Measurements from ENCODE around the gene KAT6B. TPM values are rescaled to one million over a fixed set of nuclear protein-coding genes. Genes with fewer than 3 reads are reported as not detected.

KAT6B gene
- total RNA-seq, 8 experiments from 2014 or later, result 13.2 to 52.3 (median 20.8) TPM

GRCh38 chr10:74922921-74923320 is 96.5 kb downstream of the KAT6B start:
- in situ Hi-C loops (cut with MboI; ENCODE audit: low pct_unique_long_range_greater_than_20kb in 2 of 9, low sequenced_read_pairs in 9 of 9, unreplicated experiment in 9 of 9), result no loop called here
- H3K27ac ChIP-seq, result no peak overlapping the region
- no peak overlapping the region for H3K4me3 ChIP-seq
- ATAC-seq (replicated peaks in 6 of 8), result peak in 1 of 8 experiments; percentile 6
- peaks cover 40 to 59% of the 10 kb centered on the region in 2 donors for H3K4me1 ChIP-seq (replicated peaks in 1 of 2)
- 67 to 100% (median 80%) methylated on average over 1 of the region's 1 CpG; no CpG with 5 or more reads in 1 of the 10 experiments for WGBS, 10 experiments

- WGBS, 10 experiments, result 25 to 69% (median 37%) methylated on average over 1 to 4 of the region's 4 CpGs; no CpG with 5 or more reads in 4 of the 10 experiments
- in situ Hi-C loops (cut with MboI; ENCODE audit: low pct_unique_long_range_greater_than_20kb in 2 of 9, low sequenced_read_pairs in 9 of 9, unreplicated experiment in 9 of 9), result no loop called here
- Histone ChIP-seq H3K27ac (peak overlapping the region in 1 of 2 donors; percentile 51), H3K4me1 (replicated peaks in 1 of 2) (peaks cover 40 to 59% of the 10 kb centered on the region in 2 donors), H3K4me3 (no peak overlapping the region)
- ATAC-seq (replicated peaks in 6 of 8), result peak in 5 of 8 experiments; percentile 39 to 85 (median 74)
Observed at GRCh38 chr10:74923556-74923955, 97.2 kb downstream of the KAT6B start.

- 0 to 65% (median 39%) methylated on average over 3 to 5 of the region's 5 CpGs for WGBS, 10 experiments
- ATAC-seq (replicated peaks in 6 of 8), result peak; percentile 49 to 93 (median 78)
- in situ Hi-C loops (cut with MboI; ENCODE audit: low pct_unique_long_range_greater_than_20kb in 2 of 9, low sequenced_read_pairs in 9 of 9, unreplicated experiment in 9 of 9), result no loop called here
- H3K27ac ChIP-seq, result no peak overlapping the region
- H3K4me1 ChIP-seq (replicated peaks in 1 of 2), result peaks cover 43 to 66% of the 10 kb centered on the region in 2 donors
- no peak overlapping the region for H3K4me3 ChIP-seq
Observed at GRCh38 chr10:74924251-74924963, 98.0 kb downstream of the KAT6B start.

- 20 to 50% methylated on average over 1 of the region's 1 CpG; no CpG with 5 or more reads in 8 of the 10 experiments for WGBS, 10 experiments
- in situ Hi-C loops (cut with MboI; ENCODE audit: low pct_unique_long_range_greater_than_20kb in 2 of 9, low sequenced_read_pairs in 9 of 9, unreplicated experiment in 9 of 9), result no loop called here
- ATAC-seq (replicated peaks in 6 of 8), result no peak
- Histone ChIP-seq H3K27ac (no peak overlapping the region), H3K4me3 (no peak overlapping the region), H3K4me1 (replicated peaks in 1 of 2) (peaks cover 43 to 74% of the 10 kb centered on the region in 2 donors)
Observed at GRCh38 chr10:74925291-74925690, 98.9 kb downstream of the KAT6B start.

- WGBS, 10 experiments, result 43 to 100% (median 82%) methylated on average over 1 to 4 of the region's 4 CpGs; no CpG with 5 or more reads in 3 of the 10 experiments
- peak in 2 of 8 experiments; percentile 6 to 24 for ATAC-seq (replicated peaks in 6 of 8)
- no peak overlapping the region for H3K27ac ChIP-seq
- H3K4me3 ChIP-seq, result no peak overlapping the region
- in situ Hi-C loops (cut with MboI; ENCODE audit: low pct_unique_long_range_greater_than_20kb in 2 of 9, low sequenced_read_pairs in 9 of 9, unreplicated experiment in 9 of 9), result no loop called here
- H3K4me1 ChIP-seq (replicated peaks in 1 of 2), result peaks cover 44 to 78% of the 10 kb centered on the region in 2 donors
Observed at GRCh38 chr10:74925708-74926107, 99.3 kb downstream of the KAT6B start.

GRCh38 chr10:74926791-74927585 is 100.6 kb downstream of the KAT6B start:
- H3K27ac ChIP-seq, result no peak overlapping the region
- ATAC-seq (replicated peaks in 6 of 8), result no peak
- no peak overlapping the region for H3K4me3 ChIP-seq
- in situ Hi-C loops (cut with MboI; ENCODE audit: low pct_unique_long_range_greater_than_20kb in 2 of 9, low sequenced_read_pairs in 9 of 9, unreplicated experiment in 9 of 9), result no loop called here
- peaks cover 45 to 80% of the 10 kb centered on the region in 2 donors for H3K4me1 ChIP-seq (replicated peaks in 1 of 2)
- 81 to 100% (median 98%) methylated on average over 1 to 4 of the region's 4 CpGs for WGBS, 10 experiments

- ATAC-seq (replicated peaks in 6 of 8), result no peak
- WGBS, 10 experiments, result 32 to 100% (median 84%) methylated on average over 1 to 2 of the region's 2 CpGs; no CpG with 5 or more reads in 2 of the 10 experiments
- H3K4me1 ChIP-seq (replicated peaks in 1 of 2), result peaks cover 39 to 73% of the 10 kb centered on the region in 2 donors
Observed at GRCh38 chr10:74927701-74928100, 101.3 kb downstream of the KAT6B start.

GRCh38 chr10:74928742-74929191 is 102.4 kb downstream of the KAT6B start:
- Histone ChIP-seq H3K4me3 (no peak overlapping the region), H3K4me1 (replicated peaks in 1 of 2) (peaks cover 35 to 76% of the 10 kb centered on the region in 2 donors), H3K27ac (no peak overlapping the region)
- 10 to 100% (median 86%) methylated on average over 1 to 2 of the region's 2 CpGs for WGBS, 10 experiments
- in situ Hi-C loops (cut with MboI; ENCODE audit: low pct_unique_long_range_greater_than_20kb in 2 of 9, low sequenced_read_pairs in 9 of 9, unreplicated experiment in 9 of 9), result no loop called here
- no peak for ATAC-seq (replicated peaks in 6 of 8)

More at GRCh38 chr10:74927701-74928100, 101.3 kb downstream of the KAT6B start:
- in situ Hi-C loops (cut with MboI; ENCODE audit: low pct_unique_long_range_greater_than_20kb in 2 of 9, low sequenced_read_pairs in 9 of 9, unreplicated experiment in 9 of 9), result no loop called here
- Histone ChIP-seq H3K4me3 (no peak overlapping the region), H3K27ac (no peak overlapping the region)

- Histone ChIP-seq H3K4me3 (no peak overlapping the region), H3K4me1 (replicated peaks in 1 of 2) (peaks cover 31 to 76% of the 10 kb centered on the region in 2 donors), H3K27ac (no peak overlapping the region)
- peak in 4 of 8 experiments; percentile 26 to 43 (median 30) for ATAC-seq (replicated peaks in 6 of 8)
- 33 to 100% (median 82%) methylated on average over 2 to 5 of the region's 5 CpGs for WGBS, 10 experiments
- in situ Hi-C loops (cut with MboI; ENCODE audit: low pct_unique_long_range_greater_than_20kb in 2 of 9, low sequenced_read_pairs in 9 of 9, unreplicated experiment in 9 of 9), result no loop called here
Observed at GRCh38 chr10:74929197-74929596, 102.8 kb downstream of the KAT6B start.

GRCh38 chr10:74930965-74931364 is 104.6 kb downstream of the KAT6B start:
- peaks cover 14 to 78% of the 10 kb centered on the region in 2 donors for H3K4me1 ChIP-seq (replicated peaks in 1 of 2)
- 55 to 100% (median 78%) methylated on average over 1 to 3 of the region's 3 CpGs; no CpG with 5 or more reads in 2 of the 10 experiments for whole genome bisulfite sequencing, 10 experiments
- H3K27ac ChIP-seq, result peak overlapping the region; percentile 25 to 28
- in situ Hi-C loops (cut with MboI; ENCODE audit: low pct_unique_long_range_greater_than_20kb in 2 of 9, low sequenced_read_pairs in 9 of 9, unreplicated experiment in 9 of 9), result no loop called here
- no peak overlapping the region for H3K4me3 ChIP-seq
- ATAC-seq (replicated peaks in 6 of 8), result peak in 5 of 8 experiments; percentile 58 to 77 (median 68)

GRCh38 chr10:74932648-74933047 is 106.2 kb downstream of the KAT6B start:
- Histone ChIP-seq H3K4me3 (no peak overlapping the region), H3K27ac (no peak overlapping the region), H3K4me1 (replicated peaks in 1 of 2) (peaks cover 14 to 77% of the 10 kb centered on the region in 2 donors)
- whole genome bisulfite sequencing, 10 experiments, result 0 to 100% (median 93%) methylated on average over 1 to 3 of the region's 3 CpGs; no CpG with 5 or more reads in 3 of the 10 experiments
- in situ Hi-C loops (cut with MboI; ENCODE audit: low pct_unique_long_range_greater_than_20kb in 2 of 9, low sequenced_read_pairs in 9 of 9, unreplicated experiment in 9 of 9), result no loop called here
- ATAC-seq (replicated peaks in 6 of 8), result no peak

- WGBS, 10 experiments, result 71 to 100% (median 90%) methylated on average over 2 to 9 of the region's 12 CpGs
- Histone ChIP-seq H3K27ac (no peak overlapping the region), H3K4me3 (no peak overlapping the region), H3K4me1 (replicated peaks in 1 of 2) (peaks cover 11 to 76% of the 10 kb centered on the region in 2 donors)
- no peak for ATAC-seq (replicated peaks in 6 of 8)
- in situ Hi-C loops (cut with MboI; ENCODE audit: low pct_unique_long_range_greater_than_20kb in 2 of 9, low sequenced_read_pairs in 9 of 9, unreplicated experiment in 9 of 9), result no loop called here
Observed at GRCh38 chr10:74934100-74934812, 107.9 kb downstream of the KAT6B start.
